K562 (cell line): Measurements from ENCODE around the gene SACM1L. TPM values are rescaled to one million over a fixed set of nuclear protein-coding genes. Genes with fewer than 3 reads are reported as not detected.
"Not testable (repeated sequence)": the region's sequence is repeated elsewhere in the genome, so short reads cannot be mapped to it uniquely, and the experiment has no call there.

ENCODE experiments used
- ATAC-seq: fragments of 200-7000 bp; cut with Tn5 transposase; 3 replicates; pipeline ENCODE4 v1.9.1; 2020; ENCODE audit warnings: moderate library complexity
- BruUV-seq: library from RNA; stranded (reverse); fragments of 400-500 nt; replicated peaks from 2 replicates; lab custom pipeline; 2021; lab: Mats Ljungman, UMichigan
- CTCF ChIA-PET: fragments of 300-600 bp; formaldehyde crosslinking; extraction: SDS; loops from one replicate; lab custom pipeline; 2021; ENCODE audit warnings: low intra/inter-chr PET ratio; lab: Yijun Ruan, JAX
- POLR2A ChIA-PET: fragments of 300-600, 350-650 bp; sonication (Branson Sonifier 250); formaldehyde crosslinking; extraction: SDS; loops from one replicate; lab custom pipeline; 2021; ENCODE audit warnings: antibody characterized with exemption, inconsistent platforms; lab: Yijun Ruan, JAX
- DNase-seq, 4 experiments: peaks; one replicate each; pipeline versions ENCODE4 v3.0.0 to v3.0.0-alpha.2; 2011 to 2018; ENCODE audit warnings: low spot score in 3 of 4, mixed read lengths in 3 of 4; ENCODE audit errors: extremely low read depth in 1 of 4
- FAIRE-seq: peaks from 2 replicates; lab custom pipeline; 2011; peaks lifted over from hg19 to GRCh38; lab: Jason Lieb, UNC
- H2AFZ ChIP-seq: 2 replicates; pipeline ENCODE4 v1.6.0; 2011; ENCODE audit warnings: low read depth, low read length, control low read depth, inconsistent platforms
- H3K27ac ChIP-seq: fragments of 200-600 bp; 3 replicates; pipeline ENCODE4 v1.8.0; 2011; ENCODE audit warnings: low read depth, mild to moderate bottlenecking, control low read depth, inconsistent platforms, low read length, moderate library complexity, mixed read lengths; ENCODE audit errors: extremely low read depth
- H3K27me3 ChIP-seq, 2 experiments: fragments of 300-600 bp in 1 of 2; 2 replicates in 1 of 2; 3 replicates in 1 of 2; pipeline versions ENCODE4 v1.6.0 to v1.8.0; 2011; ENCODE audit warnings: inconsistent platforms in 2 of 2, low read length in 2 of 2, mild to moderate bottlenecking in 1 of 2, mixed read lengths in 1 of 2, moderate library complexity in 1 of 2; ENCODE audit not compliant: control insufficient read depth in 2 of 2, insufficient read depth in 2 of 2
- H3K36me3 ChIP-seq: fragments of 300-600 bp; 3 replicates; pipeline ENCODE4 v1.8.0; 2011; ENCODE audit warnings: mild to moderate bottlenecking, low read length, inconsistent platforms; ENCODE audit not compliant: control insufficient read depth, insufficient read depth
- H3K4me1 ChIP-seq, 2 experiments: fragments of 200-600 bp in 1 of 2; replicated peaks in 1 of 2; 2 replicates in 1 of 2; 3 replicates in 1 of 2; pipeline versions ENCODE4 v1.5.1 to v1.8.0; 2011; ENCODE audit warnings: inconsistent platforms in 2 of 2, low read length in 2 of 2, mild to moderate bottlenecking in 1 of 2, mixed read lengths in 1 of 2, moderate library complexity in 1 of 2; ENCODE audit not compliant: control insufficient read depth in 2 of 2, insufficient read depth in 2 of 2
- H3K4me2 ChIP-seq: 2 replicates; pipeline ENCODE4 v1.6.1; 2011; ENCODE audit warnings: low read length, control low read depth, inconsistent platforms, mixed read lengths; ENCODE audit not compliant: insufficient read depth
- H3K4me3 ChIP-seq: fragments of 200-600 bp; sonication (generic), shearing (Covaris generic); 2 replicates; pipeline ENCODE4 v1.5.1; 2016; ENCODE audit warnings: control low read depth, inconsistent platforms
- H3K79me2 ChIP-seq: fragments of 200-600 bp; 3 replicates; pipeline ENCODE4 v1.8.0; 2011; ENCODE audit warnings: low read length, inconsistent platforms; ENCODE audit not compliant: control insufficient read depth, insufficient read depth
- H3K9ac ChIP-seq, 2 experiments: 2 replicates each; pipeline versions ENCODE4 v1.6.0 to v1.6.1; 2011; ENCODE audit warnings: low read depth in 2 of 2, low read length in 2 of 2, control low read depth in 1 of 2, inconsistent platforms in 1 of 2, mild to moderate bottlenecking in 1 of 2, mixed read lengths in 1 of 2; ENCODE audit not compliant: insufficient read depth in 1 of 2
- H3K9me1 ChIP-seq: one replicate; pipeline ENCODE4 v1.6.0; 2011; ENCODE audit warnings: inconsistent platforms, mild to moderate bottlenecking, low read length, moderate library complexity; ENCODE audit not compliant: control insufficient read depth, insufficient read depth
- H3K9me3 ChIP-seq: replicated peaks from 2 replicates; pipeline ENCODE4 v1.5.1; 2011; ENCODE audit warnings: low read depth, low read length, inconsistent platforms; ENCODE audit not compliant: control insufficient read depth, insufficient read depth
- H4K20me1 ChIP-seq: replicated peaks from 2 replicates; pipeline ENCODE4 v1.6.1; 2011; ENCODE audit warnings: low read length, inconsistent platforms, mixed read lengths; ENCODE audit not compliant: control insufficient read depth, insufficient read depth
- CC2D1A ChIP-seq: fragments of 450-650 bp; IDR thresholded peaks from 2 replicates; pipeline ENCODE4 v1.6.1; 2017; ENCODE audit warnings: mild to moderate bottlenecking
- ZNF431 ChIP-seq: sonication (generic); formaldehyde crosslinking; IDR thresholded peaks from 2 replicates; pipeline ENCODE4 v1.8.0; 2022; ENCODE audit warnings: mild to moderate bottlenecking, missing genetic modification reagents
- WGBS: fragments of 100-300 bp; shearing (Covaris generic); methylation state at CpG from one replicate; pipeline ENCODE4 v1.1.6; 2016; ENCODE audit warnings: low coverage, mixed read lengths; ENCODE audit not compliant: insufficient coverage; ENCODE audit errors: missing lambda C conversion rate; 5-methylcytosine and 5-hydroxymethylcytosine counted together
- in situ Hi-C: fragments of 300-500 bp; cut with MboI; formaldehyde crosslinking; loops from 4 replicates; pipeline ENCODE4 v1.15.0; 2018; ENCODE audit warnings: inconsistent platforms, mixed read lengths
- intact Hi-C: fragments of 100-400 bp; cut with micrococcal nuclease; formaldehyde crosslinking; loops from 2 replicates; pipeline ENCODE4 v1.14.2; 2022
- polyA plus RNA-seq, 8 experiments: library from polyadenylated mRNA; depleted of rRNA in 4 of 8; stranded (reverse) in 5 of 8; unstranded in 3 of 8; fragments of >200 nt; fragmentation: Nextera tagmentation in 2 of 8; fragmentation: Illumina TruSeq in 1 of 8; extraction: Ambion mirVana in 2 of 8; extraction: Trizol in 1 of 8; gene quantifications; 2 replicates each; pipeline versions ENCODE4 v1.2.1 to v1.2.3, GENCODE V29; 2011 to 2014; ENCODE audit warnings: inconsistent platforms in 1 of 8, missing spikeins in 1 of 8
- total RNA-seq, 7 experiments: library from RNA; depleted of rRNA in 6 of 7; stranded (reverse); fragments of >200 nt in 6 of 7; fragmentation: Illumina TruSeq in 2 of 7; extraction: Trizol in 2 of 7; gene quantifications; 2 replicates each; pipeline versions ENCODE4 v1.2.1 to v1.2.3, GENCODE V29; 2011 to 2021; ENCODE audit warnings: low replicate concordance in 1 of 7
- TF ChIP-seq, protein P1 (sequence below): fragments of 450-650 bp; IDR thresholded peaks from 2 replicates; pipeline ENCODE4 v1.6.1; 2016; ENCODE audit warnings: mild to moderate bottlenecking

Gene SACM1L
- total and polyA plus RNA-seq, 9 of the 15 experiments (the other 6 are each of a cell fraction or from before 2014, with no cell fraction given), result 25.7 to 67.2 (median 40.3) TPM

DNA sequence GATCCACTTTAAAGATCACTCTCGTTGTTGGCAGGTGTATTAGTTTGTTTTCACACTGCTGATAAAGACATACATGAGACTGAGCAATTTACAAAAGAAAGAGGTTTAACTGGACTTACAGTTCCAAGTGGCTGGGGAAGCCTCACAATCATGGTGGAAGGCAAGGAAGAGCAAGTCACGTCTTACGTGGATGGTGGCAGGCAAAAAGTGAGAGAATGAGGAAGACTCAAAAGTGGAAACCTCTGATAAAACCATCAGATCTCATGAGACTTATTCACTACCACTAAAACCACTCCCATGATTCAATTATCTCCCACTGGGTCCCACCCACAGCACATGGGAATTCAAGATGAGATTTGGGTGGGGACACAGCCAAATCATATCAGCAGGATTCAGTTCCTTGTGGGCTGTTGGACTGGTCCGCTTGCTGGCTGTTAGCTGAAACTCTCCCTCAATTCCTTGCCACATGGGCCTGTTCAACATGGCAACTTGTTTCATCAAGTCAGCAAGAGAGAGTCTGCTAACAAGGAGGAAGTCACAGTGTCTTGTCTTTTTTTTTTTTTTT is 59.9 kb downstream of the SACM1L start:
- POLR2A ChIA-PET, result interaction anchor here (1.6 kb wide), 1 partner anchor 19 kb away, joined by 3 read pairs; no protein-coding TSS in a partner anchor
- Histone ChIP-seq H3K27me3 (peaks cover 8 to 23% of the 10 kb centered on the region in 2 experiments; a peak in 4 of 5 replicates), H3K36me3 (peaks cover 13% of the 10 kb centered on the region)
- H3K9me1 ChIP-seq, H3K27ac ChIP-seq, CTCF ChIA-PET, BruUV-seq, H3K4me2 ChIP-seq, DNase-seq, H4K20me1 ChIP-seq, H2AFZ ChIP-seq, ATAC-seq, H3K79me2 ChIP-seq, H3K4me1 ChIP-seq, FAIRE-seq, intact Hi-C loops, H3K9ac ChIP-seq, H3K9me3 ChIP-seq, H3K4me3 ChIP-seq, in situ Hi-C loops: not testable (repeated sequence)
- TF ChIP-seq, protein P1, sequence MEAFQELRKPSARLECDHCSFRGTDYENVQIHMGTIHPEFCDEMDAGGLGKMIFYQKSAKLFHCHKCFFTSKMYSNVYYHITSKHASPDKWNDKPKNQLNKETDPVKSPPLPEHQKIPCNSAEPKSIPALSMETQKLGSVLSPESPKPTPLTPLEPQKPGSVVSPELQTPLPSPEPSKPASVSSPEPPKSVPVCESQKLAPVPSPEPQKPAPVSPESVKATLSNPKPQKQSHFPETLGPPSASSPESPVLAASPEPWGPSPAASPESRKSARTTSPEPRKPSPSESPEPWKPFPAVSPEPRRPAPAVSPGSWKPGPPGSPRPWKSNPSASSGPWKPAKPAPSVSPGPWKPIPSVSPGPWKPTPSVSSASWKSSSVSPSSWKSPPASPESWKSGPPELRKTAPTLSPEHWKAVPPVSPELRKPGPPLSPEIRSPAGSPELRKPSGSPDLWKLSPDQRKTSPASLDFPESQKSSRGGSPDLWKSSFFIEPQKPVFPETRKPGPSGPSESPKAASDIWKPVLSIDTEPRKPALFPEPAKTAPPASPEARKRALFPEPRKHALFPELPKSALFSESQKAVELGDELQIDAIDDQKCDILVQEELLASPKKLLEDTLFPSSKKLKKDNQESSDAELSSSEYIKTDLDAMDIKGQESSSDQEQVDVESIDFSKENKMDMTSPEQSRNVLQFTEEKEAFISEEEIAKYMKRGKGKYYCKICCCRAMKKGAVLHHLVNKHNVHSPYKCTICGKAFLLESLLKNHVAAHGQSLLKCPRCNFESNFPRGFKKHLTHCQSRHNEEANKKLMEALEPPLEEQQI, result 0 out of 2 replicates have a peak, but pooled peaks have one; percentile 25
- TF ChIP-seq ZNF431 (CRISPR knock-in tag), result peak; percentile 97
- 0 out of 2 replicates have a peak, but pooled peaks have one; percentile 17 for TF ChIP-seq CC2D1A
- WGBS, result 23% methylated on average over 4 of the region's 4 CpGs
